SH-SY5Y (cell line): ENCODE measurements around the gene GTSF1L.

Source experiments
- GATA2 ChIP-seq: IDR thresholded peaks from 2 replicates; pipeline ENCODE4 v1.6.1; 2011; ENCODE audit warnings: mild to moderate bottlenecking, low read depth, low read length
- GATA3 ChIP-seq: IDR thresholded peaks from 2 replicates; pipeline ENCODE4 v1.6.1; 2011; ENCODE audit warnings: low read depth, mild to moderate bottlenecking, low read length, moderate library complexity

DNA sequence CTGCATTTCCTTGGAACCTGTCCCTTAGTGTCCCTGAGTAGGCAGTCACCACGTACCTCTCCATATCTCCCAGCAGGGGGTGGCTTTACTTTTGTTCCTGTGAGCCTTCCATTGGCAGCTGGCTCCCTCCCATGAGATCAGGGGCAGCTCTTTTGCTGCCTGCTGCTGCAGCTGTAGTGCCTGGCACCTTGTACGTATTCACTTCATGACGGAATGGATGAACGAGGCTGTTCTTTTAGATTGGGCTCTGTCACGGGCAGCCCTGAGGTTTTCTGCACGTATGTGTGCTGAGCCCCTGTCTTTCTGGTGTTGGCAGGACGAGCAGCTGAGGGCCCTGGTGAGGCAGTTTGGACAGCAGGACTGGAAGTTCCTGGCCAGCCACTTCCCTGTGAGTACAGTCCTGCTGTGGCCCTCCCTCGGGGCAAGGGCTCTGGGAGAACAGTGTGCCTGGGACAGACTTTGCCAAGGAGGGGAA is 45.3 kb downstream of the GTSF1L start:
- TF ChIP-seq GATA2 (no peak), GATA3 (no peak)
